Measurements from ENCODE around the gene RECK. TPM values are rescaled to one million over a fixed set of nuclear protein-coding genes. Genes with fewer than 3 reads are reported as not detected.
A peak's percentile ranks its signal among the peaks of the same experiment; 100 is the strongest.
"Not testable (repeated sequence)": the region's sequence is repeated elsewhere in the genome, so short reads cannot be mapped to it uniquely, and the experiment has no call there.

RECK gene
- total and polyA plus RNA-seq, 8 donors, result 0.95 to 4.6 (median 1.7) TPM

DNA sequence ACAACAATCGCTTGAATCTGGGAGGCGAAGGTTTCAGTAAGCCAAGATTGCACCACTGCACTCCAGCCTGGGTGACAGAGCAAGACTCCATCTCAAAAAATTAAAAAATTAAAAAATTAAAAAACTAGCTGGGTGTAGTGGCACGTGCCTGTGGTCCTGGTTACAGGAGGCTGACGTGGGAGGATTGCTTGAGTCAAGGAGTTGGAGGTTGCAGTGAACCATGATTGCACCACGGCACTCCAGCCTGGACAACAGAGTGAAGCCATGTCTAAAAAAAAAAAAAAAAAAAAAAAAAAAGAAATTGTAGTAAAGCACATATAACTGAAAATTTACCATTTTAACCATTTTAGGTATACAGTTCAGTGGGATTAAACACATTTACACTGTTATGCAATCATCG, 119.4 kb downstream of the RECK start:
- no peak for FAIRE-seq
- no peaks in the 10 kb centered on the region for H3K27me3 ChIP-seq

DNA sequence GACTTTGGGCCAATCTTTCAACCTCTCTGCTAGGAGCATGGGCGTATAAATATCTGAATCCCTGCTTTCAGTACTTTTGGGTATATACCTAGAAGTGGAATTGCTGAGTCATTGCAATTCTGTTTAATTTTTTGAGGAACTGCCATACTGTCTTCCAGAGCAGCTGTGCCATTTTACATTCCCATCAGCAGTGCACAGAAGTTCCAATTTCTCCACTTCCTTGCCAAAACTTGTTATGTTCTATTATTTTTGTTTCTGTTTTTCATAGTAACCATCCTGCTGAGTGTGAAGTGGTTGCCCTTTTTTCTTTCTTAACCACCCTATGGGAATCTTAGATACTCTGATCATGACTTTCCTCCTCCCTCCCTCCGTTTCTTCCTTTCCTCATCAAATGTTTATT, 121.4 kb downstream of the RECK start:
- peak in 2 of 4 donors; percentile 18 to 26 for ATAC-seq
- 75 to 83% methylated on average over 2 of the region's 2 CpGs for WGBS, 2 donors
- TF ChIP-seq, protein P1, sequence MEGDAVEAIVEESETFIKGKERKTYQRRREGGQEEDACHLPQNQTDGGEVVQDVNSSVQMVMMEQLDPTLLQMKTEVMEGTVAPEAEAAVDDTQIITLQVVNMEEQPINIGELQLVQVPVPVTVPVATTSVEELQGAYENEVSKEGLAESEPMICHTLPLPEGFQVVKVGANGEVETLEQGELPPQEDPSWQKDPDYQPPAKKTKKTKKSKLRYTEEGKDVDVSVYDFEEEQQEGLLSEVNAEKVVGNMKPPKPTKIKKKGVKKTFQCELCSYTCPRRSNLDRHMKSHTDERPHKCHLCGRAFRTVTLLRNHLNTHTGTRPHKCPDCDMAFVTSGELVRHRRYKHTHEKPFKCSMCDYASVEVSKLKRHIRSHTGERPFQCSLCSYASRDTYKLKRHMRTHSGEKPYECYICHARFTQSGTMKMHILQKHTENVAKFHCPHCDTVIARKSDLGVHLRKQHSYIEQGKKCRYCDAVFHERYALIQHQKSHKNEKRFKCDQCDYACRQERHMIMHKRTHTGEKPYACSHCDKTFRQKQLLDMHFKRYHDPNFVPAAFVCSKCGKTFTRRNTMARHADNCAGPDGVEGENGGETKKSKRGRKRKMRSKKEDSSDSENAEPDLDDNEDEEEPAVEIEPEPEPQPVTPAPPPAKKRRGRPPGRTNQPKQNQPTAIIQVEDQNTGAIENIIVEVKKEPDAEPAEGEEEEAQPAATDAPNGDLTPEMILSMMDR (IDR thresholded peaks at IDR 0.05), result no peak
- DNase-seq, result no peak
- no peaks in the 10 kb centered on the region for H3K4me1 ChIP-seq
- H3K27me3 ChIP-seq, result no peaks in the 10 kb centered on the region
- no peak for FAIRE-seq
- H3K27ac ChIP-seq, result no peak overlapping the region
- H3K4me3 ChIP-seq, result no peak overlapping the region
- no peaks in the 10 kb centered on the region for H3K9me3 ChIP-seq
- intact Hi-C loops (cut with DNase I), result no loop called here
- no peaks in the 10 kb centered on the region for H3K36me3 ChIP-seq

More for the DNA sequence above, 119.4 kb downstream of the RECK start:
- Histone ChIP-seq H3K36me3 (no peaks in the 10 kb centered on the region), H3K4me3 (no peak overlapping the region), H3K4me1 (no peaks in the 10 kb centered on the region), H3K9me3 (no peaks in the 10 kb centered on the region), H3K27ac (no peak overlapping the region)
- intact Hi-C loops (cut with DNase I), result no loop called here
- 94% methylated on average over 6 of the region's 6 CpGs for WGBS, 2 donors
- ATAC-seq (no peak), DNase-seq (no peak)
- TF ChIP-seq, protein P1 (IDR thresholded peaks at IDR 0.05), result no peak

DNA sequence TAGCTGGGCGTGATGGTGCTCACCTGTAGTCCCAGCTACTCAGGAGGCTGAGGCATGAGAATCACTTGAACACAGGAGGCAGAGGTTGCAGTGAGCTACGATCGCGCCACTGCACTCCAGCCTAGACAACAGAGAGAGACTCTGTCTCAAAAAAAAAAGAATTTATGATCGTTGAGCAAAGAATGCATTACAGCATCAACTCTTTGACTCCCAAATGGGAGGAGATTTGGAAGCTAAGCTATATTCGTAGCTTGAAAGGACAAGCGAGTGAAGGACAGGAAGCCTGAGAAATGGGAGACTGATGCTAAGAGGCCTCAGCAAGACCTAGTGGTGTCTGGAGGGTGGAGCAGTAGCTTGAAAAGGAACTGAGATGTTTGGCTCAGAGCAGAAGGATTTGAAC, 122.2 kb downstream of the RECK start:
- ATAC-seq (no peak), FAIRE-seq (no peak), DNase-seq (no peak)
- 79 to 81% methylated on average over 7 of the region's 7 CpGs for WGBS, 2 donors
- Histone ChIP-seq H3K4me1 (no peaks in the 10 kb centered on the region), H3K4me3 (no peak overlapping the region), H3K36me3 (no peaks in the 10 kb centered on the region), H3K27me3 (no peaks in the 10 kb centered on the region), H3K27ac (no peak overlapping the region), H3K9me3 (no peaks in the 10 kb centered on the region)
- intact Hi-C loops (cut with DNase I), result no loop called here
- TF ChIP-seq, protein P1 (IDR thresholded peaks at IDR 0.05), result no peak

DNA sequence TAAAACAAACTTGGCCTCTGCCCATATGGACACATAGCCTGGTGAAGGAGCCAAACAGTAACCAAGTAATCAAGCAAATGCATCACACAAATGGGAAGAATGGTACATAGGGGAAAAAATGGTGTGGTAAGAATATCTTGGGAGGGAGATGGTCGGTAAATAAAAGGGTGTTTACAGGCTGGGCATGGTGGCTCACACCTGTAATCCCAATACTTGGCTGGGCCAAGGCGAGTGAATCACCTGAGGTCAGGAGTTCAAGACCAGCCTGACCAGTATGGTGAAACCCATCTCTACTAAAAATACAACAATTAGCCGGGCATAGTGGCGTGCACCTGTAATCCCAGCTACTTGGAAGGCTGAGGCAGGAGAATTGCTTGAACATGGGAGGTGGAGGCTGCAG, 122.8 kb downstream of the RECK start:
- FAIRE-seq; intact Hi-C loops (cut with DNase I); H3K4me3 ChIP-seq; H3K27me3 ChIP-seq; ATAC-seq; H3K27ac ChIP-seq; H3K4me1 ChIP-seq; H3K36me3 ChIP-seq; DNase-seq; H3K9me3 ChIP-seq: not testable (repeated sequence)
- 71 to 87% methylated on average over 4 of the region's 4 CpGs for WGBS, 2 donors

DNA sequence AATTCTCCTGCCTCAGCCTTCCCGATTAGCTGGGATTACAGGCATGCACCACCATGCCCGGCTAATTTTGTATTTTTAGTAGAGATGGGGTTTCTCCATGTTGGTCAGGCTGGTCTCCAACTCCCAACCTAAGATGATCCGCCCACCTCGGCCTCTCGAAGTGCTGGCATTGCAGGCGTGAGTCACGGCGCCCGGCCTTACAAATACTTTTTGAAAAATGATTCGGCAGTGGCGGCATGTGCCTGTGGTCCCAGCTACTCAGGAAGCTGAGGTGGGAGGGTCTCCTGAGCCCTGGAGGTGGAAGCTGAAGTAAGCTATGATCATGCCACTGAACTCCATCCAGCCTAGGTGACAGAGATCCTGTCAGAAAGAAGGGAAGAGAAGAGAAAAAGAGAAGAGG, 123.4 kb downstream of the RECK start:
- FAIRE-seq; H3K4me3 ChIP-seq; intact Hi-C loops (cut with DNase I); DNase-seq; H3K27me3 ChIP-seq; H3K27ac ChIP-seq; ATAC-seq; H3K9me3 ChIP-seq; H3K36me3 ChIP-seq; H3K4me1 ChIP-seq: not testable (repeated sequence)
- WGBS, 2 donors, result 72 to 75% methylated on average over 11 of the region's 11 CpGs

DNA sequence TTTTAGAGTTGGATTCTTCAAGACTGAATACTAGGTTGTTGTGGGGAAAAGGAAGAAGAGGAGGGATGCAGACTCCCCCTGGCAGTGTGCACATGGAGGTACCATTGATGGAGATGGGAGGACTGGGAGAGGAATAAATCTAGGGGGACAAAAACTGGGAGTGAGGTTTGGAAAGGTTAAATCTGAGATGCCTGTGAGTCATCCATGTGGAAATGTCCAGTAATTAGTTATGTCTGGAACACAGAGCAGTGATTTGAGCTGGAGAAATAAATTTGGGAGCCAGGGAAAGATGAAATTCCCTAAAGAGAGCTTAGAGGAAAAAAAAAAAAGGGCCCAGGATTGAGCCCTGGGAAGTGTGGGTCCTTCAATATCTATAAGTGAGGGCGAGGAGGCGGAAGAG, 124.5 kb downstream of the RECK start:
- DNase-seq, result no peak

More for the DNA sequence above, 124.5 kb downstream of the RECK start:
- intact Hi-C loops (cut with DNase I), result no loop called here
- FAIRE-seq, result no peak
- no peak for ATAC-seq
- Histone ChIP-seq H3K27me3 (no peaks in the 10 kb centered on the region), H3K36me3 (no peaks in the 10 kb centered on the region), H3K4me1 (no peaks in the 10 kb centered on the region), H3K4me3 (no peak overlapping the region), H3K9me3 (no peaks in the 10 kb centered on the region), H3K27ac (no peak overlapping the region)
- TF ChIP-seq, protein P1 (IDR thresholded peaks at IDR 0.05), result no peak
- 80 to 93% methylated on average over 2 of the region's 2 CpGs for WGBS, 2 donors
